IMR-90 (cell line): ENCODE measurements around the gene CDC42BPG. TPM values are rescaled to one million over a fixed set of nuclear protein-coding genes. Genes with fewer than 3 reads are reported as not detected.

Experiments used
- ATAC-seq: fragments of 200-7000 bp; cut with Tn5 transposase; 2 replicates; pipeline ENCODE4 v1.9.1; 2020; ENCODE audit warnings: low read depth, mild to moderate bottlenecking, moderate library complexity
- BruUV-seq: library from RNA; stranded (reverse); fragments of 400-500 nt; replicated peaks from 2 replicates; lab custom pipeline; 2021; lab: Mats Ljungman, UMichigan
- CTCF ChIA-PET: fragments of 300-600 bp; formaldehyde crosslinking; extraction: SDS; loops from one replicate; lab custom pipeline; 2021; ENCODE audit warnings: antibody characterized with exemption; lab: Yijun Ruan, JAX
- POLR2A ChIA-PET: fragments of 300-600 bp; sonication (Branson Sonifier 250); formaldehyde crosslinking; loops from one replicate; lab custom pipeline; 2022; ENCODE audit warnings: antibody characterized with exemption; ENCODE audit not compliant: unreplicated experiment; lab: Charles Lee
- DNase-seq: peaks from one replicate; pipeline ENCODE4 v3.0.0; 2013
- H2AFZ ChIP-seq: replicated peaks from 2 replicates; pipeline ENCODE3; 2013; ENCODE audit warnings: low read length, mild to moderate bottlenecking; ENCODE audit not compliant: poor library complexity
- H2AK5ac ChIP-seq: 2 replicates; pipeline ENCODE4 v1.6.1; 2013; ENCODE audit warnings: low read depth, low read length, inconsistent platforms
- H2AK9ac ChIP-seq: replicated peaks from 2 replicates; pipeline ENCODE3; 2013; ENCODE audit warnings: mild to moderate bottlenecking, low read depth, low read length, moderate library complexity; ENCODE audit not compliant: poor library complexity
- H2BK120ac ChIP-seq: 2 replicates; pipeline ENCODE4 v1.6.1; 2013; ENCODE audit warnings: low read depth, low read length, inconsistent platforms
- H2BK15ac ChIP-seq: 3 replicates; pipeline ENCODE4 v1.6.1; 2013; ENCODE audit warnings: low read depth, low read length, inconsistent platforms
- H2BK20ac ChIP-seq: 2 replicates; pipeline ENCODE4 v1.6.1; 2013; ENCODE audit warnings: low read depth, mild to moderate bottlenecking, inconsistent platforms, low read length, moderate library complexity
- H2BK5ac ChIP-seq: 2 replicates; pipeline ENCODE4 v1.6.1; 2013; ENCODE audit warnings: mild to moderate bottlenecking, low read depth, low read length, inconsistent platforms; ENCODE audit not compliant: poor library complexity, severe bottlenecking
- H3K14ac ChIP-seq: replicated peaks from 2 replicates; pipeline ENCODE4 v1.6.1; 2013; ENCODE audit warnings: low read depth, low read length, inconsistent platforms
- H3K18ac ChIP-seq: 2 replicates; pipeline ENCODE4 v1.6.1; 2013; ENCODE audit warnings: low read depth, low read length, control low read depth
- H3K23ac ChIP-seq: 2 replicates; pipeline ENCODE4 v1.6.1; 2013; ENCODE audit warnings: low read depth, low read length, inconsistent platforms
- H3K27ac ChIP-seq: 2 replicates; pipeline ENCODE4 v1.5.1; 2013; ENCODE audit warnings: mild to moderate bottlenecking, control low read depth, low read length; ENCODE audit not compliant: insufficient read depth
- H3K27me3 ChIP-seq: 2 replicates; pipeline ENCODE4 v1.6.1; 2013; ENCODE audit warnings: low read length; ENCODE audit not compliant: control insufficient read depth, insufficient read depth
- H3K36me3 ChIP-seq: 2 replicates; pipeline ENCODE4 v1.6.1; 2013; ENCODE audit warnings: low read length, mixed read lengths; ENCODE audit not compliant: control insufficient read depth, insufficient read depth
- H3K4ac ChIP-seq: 2 replicates; pipeline ENCODE4 v1.6.1; 2013; ENCODE audit warnings: low read depth, low read length, inconsistent platforms
- H3K4me1 ChIP-seq: 2 replicates; pipeline ENCODE4 v1.6.1; 2013; ENCODE audit warnings: low read length, mixed read lengths; ENCODE audit not compliant: control insufficient read depth, insufficient read depth
- H3K4me2 ChIP-seq: 2 replicates; pipeline ENCODE4 v1.6.1; 2013; ENCODE audit warnings: low read depth, mild to moderate bottlenecking, control low read depth, low read length, moderate library complexity
- H3K4me3 ChIP-seq: 2 replicates; pipeline ENCODE4 v1.5.1; 2013; ENCODE audit warnings: low read depth, mild to moderate bottlenecking, control low read depth, low read length, moderate library complexity; ENCODE audit not compliant: insufficient read depth
- H3K56ac ChIP-seq: 2 replicates; pipeline ENCODE4 v1.6.1; 2013; ENCODE audit warnings: low read length, inconsistent platforms; ENCODE audit not compliant: insufficient read depth; ENCODE audit errors: extremely low read depth
- H3K79me1 ChIP-seq, 2 experiments: 2 replicates each; pipeline ENCODE4 v1.6.1; 2013; ENCODE audit warnings: low read length in 2 of 2, inconsistent platforms in 1 of 2, low read depth in 1 of 2
- H3K9ac ChIP-seq: 2 replicates; pipeline ENCODE4 v1.6.1; 2013; ENCODE audit warnings: low read depth, low read length, control low read depth
- H3K9me1 ChIP-seq: 2 replicates; pipeline ENCODE4 v1.6.1; 2013; ENCODE audit warnings: low read length, inconsistent platforms; ENCODE audit not compliant: insufficient read depth
- H3K9me3 ChIP-seq: 2 replicates; pipeline ENCODE4 v1.6.1; 2013; ENCODE audit warnings: low read length; ENCODE audit not compliant: control insufficient read depth, insufficient read depth
- H4K20me1 ChIP-seq: 2 replicates; pipeline ENCODE4 v1.6.1; 2013; ENCODE audit warnings: low read length, inconsistent platforms; ENCODE audit not compliant: insufficient read depth
- H4K5ac ChIP-seq: 2 replicates; pipeline ENCODE4 v1.6.1; 2013; ENCODE audit warnings: mild to moderate bottlenecking, low read depth, low read length, control low read depth
- H4K8ac ChIP-seq, 2 experiments: 2 replicates each; pipeline ENCODE4 v1.6.1; 2013; ENCODE audit warnings: low read depth in 2 of 2, low read length in 2 of 2, control low read depth in 1 of 2, inconsistent platforms in 1 of 2
- H4K91ac ChIP-seq: 2 replicates; pipeline ENCODE4 v1.6.1; 2013; ENCODE audit warnings: low read depth, low read length, inconsistent platforms; ENCODE audit not compliant: insufficient read depth
- BHLHE40 ChIP-seq: fragments of 150-350 bp; IDR thresholded peaks from 2 replicates; pipeline ENCODE4 v1.6.1; 2016; ENCODE audit warnings: mild to moderate bottlenecking, low read depth, low read length
- CEBPB ChIP-seq: IDR thresholded peaks from 2 replicates; pipeline ENCODE4 v1.6.1; 2012; ENCODE audit warnings: low read depth, low read length, improper control_type of control experiment
- CHD1 ChIP-seq: IDR thresholded peaks from 2 replicates; pipeline ENCODE4 v1.6.1; 2012; ENCODE audit warnings: low read depth, low read length, improper control_type of control experiment
- FOS ChIP-seq: fragments of 150-350 bp; IDR thresholded peaks from 2 replicates; pipeline ENCODE4 v1.6.1; 2016; ENCODE audit warnings: low read depth, low read length
- MAZ ChIP-seq: IDR thresholded peaks from 2 replicates; pipeline ENCODE4 v1.6.1; 2012; ENCODE audit warnings: low read depth, mild to moderate bottlenecking, low read length, improper control_type of control experiment, moderate library complexity, borderline replicate concordance
- MXI1 ChIP-seq: IDR thresholded peaks from 2 replicates; pipeline ENCODE4 v1.6.1; 2012; ENCODE audit warnings: low read depth, mild to moderate bottlenecking, low read length, moderate library complexity, borderline replicate concordance
- NFE2L2 ChIP-seq: fragments of 150-350 bp; IDR thresholded peaks from 2 replicates; pipeline ENCODE4 v1.6.1; 2016; ENCODE audit warnings: low read depth, mild to moderate bottlenecking, low read length
- POLR2A ChIP-seq: IDR thresholded peaks from 2 replicates; pipeline ENCODE4 v1.6.1; 2012; ENCODE audit warnings: mild to moderate bottlenecking, low read depth, low read length
- RAD21 ChIP-seq: IDR thresholded peaks from 2 replicates; pipeline ENCODE4 v1.6.1; 2012; ENCODE audit warnings: low read length, improper control_type of control experiment
- RCOR1 ChIP-seq: IDR thresholded peaks from 2 replicates; pipeline ENCODE4 v1.6.1; 2012; ENCODE audit warnings: mild to moderate bottlenecking, low read length, improper control_type of control experiment; ENCODE audit not compliant: insufficient replicate concordance
- RFX5 ChIP-seq: IDR thresholded peaks from 2 replicates; pipeline ENCODE4 v1.8.0; 2012; ENCODE audit warnings: low read depth, mild to moderate bottlenecking, low read length, moderate library complexity
- SMC3 ChIP-seq: fragments of 150-350 bp; IDR thresholded peaks from 2 replicates; pipeline ENCODE4 v1.6.1; 2016; ENCODE audit warnings: low read depth, mild to moderate bottlenecking, antibody characterized with exemption, low read length, moderate library complexity
- WGBS, 2 experiments: methylation state at CpG; one replicate each; pipeline versions ENCODE4 v1.1.5 to v1.1.7; 2013; ENCODE audit warnings: missing lambda C conversion rate in 2 of 2; ENCODE audit not compliant: insufficient read length in 1 of 2; ENCODE audit errors: extremely low coverage in 2 of 2; 5-methylcytosine and 5-hydroxymethylcytosine counted together
- dilution Hi-C: fragments of 300-500 bp; cut with HindIII; formaldehyde crosslinking; loops from one replicate; pipeline ENCODE4 v1.14.3; 2018; ENCODE audit warnings: low sequenced_read_pairs; ENCODE audit not compliant: unreplicated experiment
- in situ Hi-C: fragments of 300-500 bp; cut with MboI; formaldehyde crosslinking; loops from 3 replicates; pipeline ENCODE4 v1.14.3; 2019; ENCODE audit warnings: low sequenced_read_pairs, inconsistent platforms, mixed read lengths
- intact Hi-C: fragments of 100-400 bp; cut with micrococcal nuclease; formaldehyde crosslinking; loops from 2 replicates; pipeline ENCODE4 v1.10.0; 2022
- polyA plus RNA-seq, 3 experiments: library from polyadenylated mRNA; depleted of rRNA; stranded (reverse); fragments of >200 nt; gene quantifications; 2 replicates each; pipeline ENCODE4 v1.2.3, GENCODE V29; 2012; ENCODE audit warnings: low replicate concordance in 1 of 3
- total RNA-seq: library from RNA; depleted of rRNA; stranded (reverse); fragments of >200 nt; gene quantifications from 2 replicates; pipeline ENCODE4 v1.2.3, GENCODE V29; 2012
- TF ChIP-seq, protein P1 (sequence below): fragments of 150-350 bp; IDR thresholded peaks from 2 replicates; pipeline ENCODE4 v1.6.1; 2016; ENCODE audit warnings: low read depth, mild to moderate bottlenecking, low read length, moderate library complexity, borderline replicate concordance
- TF ChIP-seq, protein P2 (sequence below): conservative IDR thresholded peaks from 2 replicates; pipeline ENCODE4 v1.5.1; 2012; ENCODE audit warnings: mild to moderate bottlenecking, low read depth, low read length, improper control_type of control experiment
- TF ChIP-seq, protein P3 (sequence below): fragments of 150-350 bp; IDR thresholded peaks from 2 replicates; pipeline ENCODE4 v1.6.1; 2017; ENCODE audit warnings: mild to moderate bottlenecking, antibody characterized with exemption, low read length, low read depth

CDC42BPG gene
- total and polyA plus RNA-seq, 2 of the 4 experiments (the other 2 are of a cell fraction) = under 0.01 to 0.12 TPM

DNA sequence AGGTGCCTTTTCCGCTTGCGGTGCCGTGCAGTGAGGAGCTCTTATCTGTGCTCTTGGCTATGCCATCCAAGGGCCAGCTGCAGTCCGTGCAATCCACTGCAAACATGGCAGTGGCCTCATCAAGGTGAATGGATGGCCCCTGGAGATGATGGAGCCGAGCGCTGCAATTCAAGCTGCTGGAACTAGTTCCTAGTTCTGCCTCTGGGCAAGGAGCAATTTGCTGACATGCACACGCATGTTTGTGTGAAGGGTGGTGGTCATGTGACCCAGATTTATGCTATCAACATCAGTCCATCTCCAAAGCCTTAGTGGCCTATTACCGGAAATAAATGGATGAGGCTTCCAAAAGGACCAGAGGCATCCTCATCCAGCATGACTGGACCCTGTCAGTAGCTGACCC lies 37.0 kb upstream of the CDC42BPG start:
- Histone ChIP-seq H3K4ac (no peak overlapping the region), H3K36me3 (no peaks in the 10 kb centered on the region; the same call in 1 of the 2 replicates), H3K9ac (no peak overlapping the region), H3K27ac (no peak overlapping the region), H3K4me3 (no peak overlapping the region), H3K23ac (no peak overlapping the region), H3K18ac (no peak overlapping the region), H4K8ac (no peak overlapping the region), H2AFZ (no peak overlapping the region), H3K4me1 (peaks cover 7% of the 10 kb centered on the region), H3K14ac (no peak overlapping the region), H2BK20ac (no peak overlapping the region), H4K91ac (no peak overlapping the region), H2AK5ac (no peak overlapping the region), H4K20me1 (peaks cover 16% of the 10 kb centered on the region), H2BK15ac (no peak overlapping the region), H4K5ac (no peak overlapping the region), H3K4me2 (no peak overlapping the region), H3K9me1 (peaks cover 8% of the 10 kb centered on the region), H2BK5ac (no peak overlapping the region), H2AK9ac (no peak overlapping the region), H3K56ac (no peak overlapping the region), H3K79me1 (peaks cover 6 to 24% of the 10 kb centered on the region in 2 experiments; a peak in 3 of 4 replicates), H2BK120ac (no peak overlapping the region), H3K9me3 (no peaks in the 10 kb centered on the region), H3K27me3 (no peaks in the 10 kb centered on the region)
- 67% methylated on average over 1 of the region's 8 CpGs; no CpG with 5 or more reads in 1 of the 2 experiments for WGBS, 2 experiments
- no TSS peak for BruUV-seq
- TF ChIP-seq, protein P1, sequence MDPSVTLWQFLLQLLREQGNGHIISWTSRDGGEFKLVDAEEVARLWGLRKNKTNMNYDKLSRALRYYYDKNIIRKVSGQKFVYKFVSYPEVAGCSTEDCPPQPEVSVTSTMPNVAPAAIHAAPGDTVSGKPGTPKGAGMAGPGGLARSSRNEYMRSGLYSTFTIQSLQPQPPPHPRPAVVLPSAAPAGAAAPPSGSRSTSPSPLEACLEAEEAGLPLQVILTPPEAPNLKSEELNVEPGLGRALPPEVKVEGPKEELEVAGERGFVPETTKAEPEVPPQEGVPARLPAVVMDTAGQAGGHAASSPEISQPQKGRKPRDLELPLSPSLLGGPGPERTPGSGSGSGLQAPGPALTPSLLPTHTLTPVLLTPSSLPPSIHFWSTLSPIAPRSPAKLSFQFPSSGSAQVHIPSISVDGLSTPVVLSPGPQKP = no peak
- TF ChIP-seq FOS = no peak
- TF ChIP-seq SMC3 = no peak
- no peak for TF ChIP-seq BHLHE40
- no peak for TF ChIP-seq POLR2A
- no peak for TF ChIP-seq RFX5
- no peak for TF ChIP-seq CHD1
- TF ChIP-seq MAZ = no peak
- TF ChIP-seq, protein P2, sequence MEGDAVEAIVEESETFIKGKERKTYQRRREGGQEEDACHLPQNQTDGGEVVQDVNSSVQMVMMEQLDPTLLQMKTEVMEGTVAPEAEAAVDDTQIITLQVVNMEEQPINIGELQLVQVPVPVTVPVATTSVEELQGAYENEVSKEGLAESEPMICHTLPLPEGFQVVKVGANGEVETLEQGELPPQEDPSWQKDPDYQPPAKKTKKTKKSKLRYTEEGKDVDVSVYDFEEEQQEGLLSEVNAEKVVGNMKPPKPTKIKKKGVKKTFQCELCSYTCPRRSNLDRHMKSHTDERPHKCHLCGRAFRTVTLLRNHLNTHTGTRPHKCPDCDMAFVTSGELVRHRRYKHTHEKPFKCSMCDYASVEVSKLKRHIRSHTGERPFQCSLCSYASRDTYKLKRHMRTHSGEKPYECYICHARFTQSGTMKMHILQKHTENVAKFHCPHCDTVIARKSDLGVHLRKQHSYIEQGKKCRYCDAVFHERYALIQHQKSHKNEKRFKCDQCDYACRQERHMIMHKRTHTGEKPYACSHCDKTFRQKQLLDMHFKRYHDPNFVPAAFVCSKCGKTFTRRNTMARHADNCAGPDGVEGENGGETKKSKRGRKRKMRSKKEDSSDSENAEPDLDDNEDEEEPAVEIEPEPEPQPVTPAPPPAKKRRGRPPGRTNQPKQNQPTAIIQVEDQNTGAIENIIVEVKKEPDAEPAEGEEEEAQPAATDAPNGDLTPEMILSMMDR = no peak
- no peak for TF ChIP-seq RCOR1
- TF ChIP-seq MXI1 = no peak
- TF ChIP-seq, protein P3, sequence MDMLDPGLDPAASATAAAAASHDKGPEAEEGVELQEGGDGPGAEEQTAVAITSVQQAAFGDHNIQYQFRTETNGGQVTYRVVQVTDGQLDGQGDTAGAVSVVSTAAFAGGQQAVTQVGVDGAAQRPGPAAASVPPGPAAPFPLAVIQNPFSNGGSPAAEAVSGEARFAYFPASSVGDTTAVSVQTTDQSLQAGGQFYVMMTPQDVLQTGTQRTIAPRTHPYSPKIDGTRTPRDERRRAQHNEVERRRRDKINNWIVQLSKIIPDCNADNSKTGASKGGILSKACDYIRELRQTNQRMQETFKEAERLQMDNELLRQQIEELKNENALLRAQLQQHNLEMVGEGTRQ = no peak
- no peak for TF ChIP-seq NFE2L2
- no peak for TF ChIP-seq CEBPB
- TF ChIP-seq RAD21 = no peak
- DNase-seq = no peak
- POLR2A ChIA-PET = interaction anchor here (0.6 kb wide), 1 partner anchor 904 kb away, joined by 12 read pairs; no protein-coding TSS in a partner anchor
- dilution Hi-C loops = no loop called here
- intact Hi-C loops = no loop called here
- CTCF ChIA-PET = interaction anchor here (0.6 kb wide), 1 partner anchor 37 kb away, joined by 3 read pairs; the partner anchor contains the start of gene CDC42BPG
- in situ Hi-C loops = no loop called here
- ATAC-seq = no peak
